WTC11 (cell line): Measurements from ENCODE around the gene TRIM62. TPM values are rescaled to one million over a fixed set of nuclear protein-coding genes. Genes with fewer than 3 reads are reported as not detected.

Experiments
- ATAC-seq: fragments of 200-7000 bp; cut with Tn5 transposase; 2 replicates; pipeline ENCODE4 v1.10.0; 2021; ENCODE audit warnings: mild to moderate bottlenecking, moderate library complexity
- CTCF ChIA-PET: fragments of 300-600 bp; sonication (Branson Sonifier 250); formaldehyde crosslinking; loops from one replicate; lab custom pipeline; 2021; ENCODE audit warnings: antibody characterized with exemption; lab: Charles Lee
- POLR2A ChIA-PET: fragments of 350-600 bp; sonication (Branson Sonifier 250); formaldehyde crosslinking; loops from one replicate; lab custom pipeline; 2021; ENCODE audit warnings: antibody characterized with exemption; lab: Charles Lee
- DNase-seq: peaks from one replicate; pipeline ENCODE4 v3.0.0; 2021; ENCODE audit warnings: low spot score
- H3K27ac Mint-ChIP-seq: 2 replicates; pipeline ENCODE4 v1.8.0; 2021; ENCODE audit warnings: mixed read lengths
- H3K27me3 Mint-ChIP-seq: 2 replicates; pipeline ENCODE4 v1.8.0; 2021; ENCODE audit warnings: low read depth, mild to moderate bottlenecking, moderate library complexity, mixed read lengths
- H3K36me3 Mint-ChIP-seq: 2 replicates; pipeline ENCODE4 v1.8.0; 2021; ENCODE audit warnings: mixed read lengths
- H3K4me1 Mint-ChIP-seq: 2 replicates; pipeline ENCODE4 v1.8.0; 2022; ENCODE audit warnings: mixed read lengths
- H3K4me3 Mint-ChIP-seq: 2 replicates; pipeline ENCODE4 v1.8.0; 2021; ENCODE audit warnings: mild to moderate bottlenecking, moderate library complexity, mixed read lengths
- H3K9me3 Mint-ChIP-seq: 2 replicates; pipeline ENCODE4 v1.8.0; 2021; ENCODE audit warnings: mixed read lengths
- ATF6 ChIP-seq: sonication (generic); formaldehyde crosslinking; IDR thresholded peaks from 2 replicates; pipeline ENCODE4 v1.8.1; 2023; ENCODE audit warnings: mild to moderate bottlenecking, missing genetic modification reagents
- CREM ChIP-seq: sonication (generic); formaldehyde crosslinking; IDR thresholded peaks from 2 replicates; pipeline ENCODE4 v1.8.1; 2022; ENCODE audit warnings: mild to moderate bottlenecking, missing genetic modification reagents, moderate library complexity
- EMX1 ChIP-seq: fragments of 250-450 bp; sonication (Bioruptor Pico); IDR thresholded peaks from 2 replicates; pipeline ENCODE4 v1.8.0; 2021; ENCODE audit warnings: mild to moderate bottlenecking
- GABPB1 ChIP-seq: sonication (generic); formaldehyde crosslinking; IDR thresholded peaks from 2 replicates; pipeline ENCODE4 v1.8.1; 2023; ENCODE audit warnings: mild to moderate bottlenecking, missing genetic modification reagents
- IRF1 ChIP-seq: sonication (generic); formaldehyde crosslinking; IDR thresholded peaks from 2 replicates; pipeline ENCODE4 v1.8.0; 2023; ENCODE audit warnings: missing genetic modification reagents
- IRF2 ChIP-seq: sonication (generic); formaldehyde crosslinking; IDR thresholded peaks from 2 replicates; pipeline ENCODE4 v1.8.0; 2022; ENCODE audit warnings: low read depth, missing genetic modification reagents, borderline replicate concordance
- MLX ChIP-seq: sonication (generic); formaldehyde crosslinking; IDR thresholded peaks from 2 replicates; pipeline ENCODE4 v1.8.1; 2023; ENCODE audit warnings: mild to moderate bottlenecking, missing genetic modification reagents, moderate library complexity
- MXD4 ChIP-seq: fragments of 250-450 bp; sonication (Bioruptor Pico); IDR thresholded peaks from 2 replicates; pipeline ENCODE4 v1.8.0; 2021; ENCODE audit warnings: mild to moderate bottlenecking, moderate library complexity, borderline replicate concordance
- NFE2L1 ChIP-seq: sonication (generic); formaldehyde crosslinking; IDR thresholded peaks from 2 replicates; pipeline ENCODE4 v1.8.1; 2023; ENCODE audit warnings: missing genetic modification reagents
- NR1H2 ChIP-seq: sonication (generic); formaldehyde crosslinking; IDR thresholded peaks from 2 replicates; pipeline ENCODE4 v1.9.0; 2021; ENCODE audit warnings: mild to moderate bottlenecking, moderate library complexity, missing genetic modification reagents
- OVOL2 ChIP-seq: fragments of 250-450 bp; sonication (Bioruptor Pico); IDR thresholded peaks from 2 replicates; pipeline ENCODE4 v1.9.0; 2021; ENCODE audit warnings: mild to moderate bottlenecking, borderline replicate concordance
- SMAD4 ChIP-seq: sonication (generic); formaldehyde crosslinking; IDR thresholded peaks from 2 replicates; pipeline ENCODE4 v1.8.0; 2022; ENCODE audit warnings: mild to moderate bottlenecking, missing genetic modification reagents
- TP53 ChIP-seq: sonication (generic); formaldehyde crosslinking; IDR thresholded peaks from 2 replicates; pipeline ENCODE4 v1.8.1; 2023; ENCODE audit warnings: mild to moderate bottlenecking, missing genetic modification reagents
- ZBTB21 ChIP-seq: sonication (generic); formaldehyde crosslinking; IDR thresholded peaks from 2 replicates; pipeline ENCODE4 v1.8.1; 2023; ENCODE audit warnings: mild to moderate bottlenecking, missing genetic modification reagents, borderline replicate concordance
- ZNF263 ChIP-seq: sonication (generic); formaldehyde crosslinking; IDR thresholded peaks from 2 replicates; pipeline ENCODE4 v1.8.1; 2022; ENCODE audit warnings: low read depth, mild to moderate bottlenecking, moderate library complexity, missing genetic modification reagents
- ZNF317 ChIP-seq: sonication (generic); formaldehyde crosslinking; IDR thresholded peaks from 2 replicates; pipeline ENCODE4 v1.8.1; 2023; ENCODE audit warnings: low read depth, mild to moderate bottlenecking, moderate library complexity, missing genetic modification reagents, borderline replicate concordance
- ZSCAN18 ChIP-seq: fragments of 250-450 bp; sonication (Bioruptor Pico); IDR thresholded peaks from 2 replicates; pipeline ENCODE4 v2.1.2; 2022; ENCODE audit warnings: mild to moderate bottlenecking, moderate library complexity
- total RNA-seq: library from RNA; stranded (reverse); gene quantifications from 3 replicates; pipeline ENCODE4 v1.2.3, GENCODE V29; 2021
- TF ChIP-seq, protein P1 (sequence below): fragments of 200-600 bp; IDR thresholded peaks from 2 replicates; pipeline ENCODE4 v1.8.0; 2022; ENCODE audit warnings: antibody characterized with exemption
- TF ChIP-seq, protein P2 (sequence below): sonication (generic); formaldehyde crosslinking; conservative IDR thresholded peaks from 2 replicates; pipeline ENCODE4 v1.8.1; 2022; ENCODE audit warnings: mild to moderate bottlenecking, missing genetic modification reagents
- TF ChIP-seq, protein P3 (sequence below): sonication (generic); formaldehyde crosslinking; IDR thresholded peaks from 2 replicates; pipeline ENCODE4 v1.8.1; 2023; ENCODE audit warnings: mild to moderate bottlenecking, moderate library complexity, missing genetic modification reagents
- TF ChIP-seq, protein P4 (sequence below): sonication (generic); formaldehyde crosslinking; IDR thresholded peaks from 2 replicates; pipeline ENCODE4 v1.8.1; 2023; ENCODE audit warnings: mild to moderate bottlenecking, missing genetic modification reagents

TRIM62 gene
- total RNA-seq, 1 experiment from 2014 or later, result 13.6 TPM

GRCh38 chr1:33221385-33221758 is 39.5 kb upstream of the TRIM62 start:
- no peak for DNase-seq
- Mint-ChIP-seq H3K9me3 (peaks cover 17% of the 10 kb centered on the region), H3K27me3 (peaks cover 21% of the 10 kb centered on the region), H3K36me3 (peaks cover 3% of the 10 kb centered on the region; the same call in 1 of the 2 replicates), H3K4me3 (no peak overlapping the region), H3K4me1 (peaks cover 6% of the 10 kb centered on the region), H3K27ac (no peak overlapping the region)
- ChIA-PET CTCF (no interaction called here), POLR2A (no interaction called here)
- TF ChIP-seq ATF6 (CRISPR knock-in tag) (no peak), EMX1 (CRISPR knock-in tag) (no peak), GABPB1 (no peak)
- ATAC-seq, result no peak

GRCh38 chr1:33220676-33221384 is 39.0 kb upstream of the TRIM62 start:
- ATAC-seq, result peak; percentile 71
- Mint-ChIP-seq H3K9me3 (peaks cover 17% of the 10 kb centered on the region), H3K4me3 (no peak overlapping the region), H3K27ac (no peak overlapping the region), H3K4me1 (peaks cover 6% of the 10 kb centered on the region), H3K36me3 (peaks cover 3% of the 10 kb centered on the region; the same call in 1 of the 2 replicates), H3K27me3 (peaks cover 21% of the 10 kb centered on the region)
- no peak for TF ChIP-seq NR1H2 (CRISPR knock-in tag)
- TF ChIP-seq, protein P1, sequence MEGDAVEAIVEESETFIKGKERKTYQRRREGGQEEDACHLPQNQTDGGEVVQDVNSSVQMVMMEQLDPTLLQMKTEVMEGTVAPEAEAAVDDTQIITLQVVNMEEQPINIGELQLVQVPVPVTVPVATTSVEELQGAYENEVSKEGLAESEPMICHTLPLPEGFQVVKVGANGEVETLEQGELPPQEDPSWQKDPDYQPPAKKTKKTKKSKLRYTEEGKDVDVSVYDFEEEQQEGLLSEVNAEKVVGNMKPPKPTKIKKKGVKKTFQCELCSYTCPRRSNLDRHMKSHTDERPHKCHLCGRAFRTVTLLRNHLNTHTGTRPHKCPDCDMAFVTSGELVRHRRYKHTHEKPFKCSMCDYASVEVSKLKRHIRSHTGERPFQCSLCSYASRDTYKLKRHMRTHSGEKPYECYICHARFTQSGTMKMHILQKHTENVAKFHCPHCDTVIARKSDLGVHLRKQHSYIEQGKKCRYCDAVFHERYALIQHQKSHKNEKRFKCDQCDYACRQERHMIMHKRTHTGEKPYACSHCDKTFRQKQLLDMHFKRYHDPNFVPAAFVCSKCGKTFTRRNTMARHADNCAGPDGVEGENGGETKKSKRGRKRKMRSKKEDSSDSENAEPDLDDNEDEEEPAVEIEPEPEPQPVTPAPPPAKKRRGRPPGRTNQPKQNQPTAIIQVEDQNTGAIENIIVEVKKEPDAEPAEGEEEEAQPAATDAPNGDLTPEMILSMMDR, result no peak
- TF ChIP-seq ZBTB21 (CRISPR knock-in tag), result no peak
- no peak for TF ChIP-seq CREM (CRISPR knock-in tag)
- TF ChIP-seq SMAD4 (CRISPR knock-in tag), result no peak
- TF ChIP-seq MLX (CRISPR knock-in tag), result no peak
- TF ChIP-seq IRF2 (CRISPR knock-in tag), result no peak
- no peak for TF ChIP-seq OVOL2 (CRISPR knock-in tag)
- TF ChIP-seq ZNF263 (CRISPR knock-in tag), result no peak
- no peak for TF ChIP-seq MXD4 (CRISPR knock-in tag)
- TF ChIP-seq TP53 (CRISPR knock-in tag), result no peak
- TF ChIP-seq NFE2L1, result no peak
- no peak for TF ChIP-seq ZNF317 (CRISPR knock-in tag)
- TF ChIP-seq, protein P2, sequence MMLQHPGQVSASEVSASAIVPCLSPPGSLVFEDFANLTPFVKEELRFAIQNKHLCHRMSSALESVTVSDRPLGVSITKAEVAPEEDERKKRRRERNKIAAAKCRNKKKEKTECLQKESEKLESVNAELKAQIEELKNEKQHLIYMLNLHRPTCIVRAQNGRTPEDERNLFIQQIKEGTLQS (CRISPR knock-in tag), result no peak
- TF ChIP-seq, protein P3, sequence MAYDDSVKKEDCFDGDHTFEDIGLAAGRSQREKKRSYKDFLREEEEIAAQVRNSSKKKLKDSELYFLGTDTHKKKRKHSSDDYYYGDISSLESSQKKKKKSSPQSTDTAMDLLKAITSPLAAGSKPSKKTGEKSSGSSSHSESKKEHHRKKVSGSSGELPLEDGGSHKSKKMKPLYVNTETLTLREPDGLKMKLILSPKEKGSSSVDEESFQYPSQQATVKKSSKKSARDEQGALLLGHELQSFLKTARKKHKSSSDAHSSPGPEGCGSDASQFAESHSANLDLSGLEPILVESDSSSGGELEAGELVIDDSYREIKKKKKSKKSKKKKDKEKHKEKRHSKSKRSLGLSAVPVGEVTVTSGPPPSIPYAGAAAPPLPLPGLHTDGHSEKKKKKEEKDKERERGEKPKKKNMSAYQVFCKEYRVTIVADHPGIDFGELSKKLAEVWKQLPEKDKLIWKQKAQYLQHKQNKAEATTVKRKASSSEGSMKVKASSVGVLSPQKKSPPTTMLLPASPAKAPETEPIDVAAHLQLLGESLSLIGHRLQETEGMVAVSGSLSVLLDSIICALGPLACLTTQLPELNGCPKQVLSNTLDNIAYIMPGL (CRISPR knock-in tag), result no peak
- TF ChIP-seq ZSCAN18 (CRISPR knock-in tag), result no peak
- TF ChIP-seq, protein P4, sequence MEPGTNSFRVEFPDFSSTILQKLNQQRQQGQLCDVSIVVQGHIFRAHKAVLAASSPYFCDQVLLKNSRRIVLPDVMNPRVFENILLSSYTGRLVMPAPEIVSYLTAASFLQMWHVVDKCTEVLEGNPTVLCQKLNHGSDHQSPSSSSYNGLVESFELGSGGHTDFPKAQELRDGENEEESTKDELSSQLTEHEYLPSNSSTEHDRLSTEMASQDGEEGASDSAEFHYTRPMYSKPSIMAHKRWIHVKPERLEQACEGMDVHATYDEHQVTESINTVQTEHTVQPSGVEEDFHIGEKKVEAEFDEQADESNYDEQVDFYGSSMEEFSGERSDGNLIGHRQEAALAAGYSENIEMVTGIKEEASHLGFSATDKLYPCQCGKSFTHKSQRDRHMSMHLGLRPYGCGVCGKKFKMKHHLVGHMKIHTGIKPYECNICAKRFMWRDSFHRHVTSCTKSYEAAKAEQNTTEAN (CRISPR knock-in tag), result no peak
- TF ChIP-seq IRF1, result no peak
- DNase-seq, result peak; percentile 28
- ChIA-PET CTCF (interaction anchor here (1.1 to 2.1 kb wide), 2 partner anchors 75 to 83 kb away, joined by 3 to 11 read pairs; no protein-coding TSS in a partner anchor), POLR2A (no interaction called here)
